Neural cell (in vitro differentiated cells): ENCODE results near the gene HTD2.

Source experiments
- EP300 ChIP-seq: fragments of 450-650 bp; conservative IDR thresholded peaks from 2 replicates; pipeline ENCODE4 v1.6.1; 2014; ENCODE audit warnings: antibody characterized with exemption, mild to moderate bottlenecking, moderate library complexity; ENCODE audit not compliant: poor library complexity, severe bottlenecking
- EZH2 ChIP-seq: fragments of 200-600, 300-800 bp; shearing (Covaris generic), sonication (generic); IDR thresholded peaks from 2 replicates; pipeline ENCODE4 v1.6.1; 2014; ENCODE audit warnings: antibody characterized with exemption, low read length, borderline replicate concordance, mild to moderate bottlenecking; ENCODE audit not compliant: insufficient read depth, poor library complexity, severe bottlenecking
- MXI1 ChIP-seq: fragments of 450-650 bp; conservative IDR thresholded peaks from 2 replicates; pipeline ENCODE4 v1.6.1; 2014; ENCODE audit warnings: antibody characterized with exemption, mild to moderate bottlenecking; ENCODE audit not compliant: poor library complexity, severe bottlenecking
- POLR2AphosphoS5 ChIP-seq: IDR thresholded peaks from 2 replicates; pipeline ENCODE4 v1.6.1; 2012
- RAD21 ChIP-seq: fragments of 450-650 bp; conservative IDR thresholded peaks from 2 replicates; pipeline ENCODE4 v1.6.1; 2014; ENCODE audit warnings: antibody characterized with exemption, mild to moderate bottlenecking, moderate library complexity
- SMC3 ChIP-seq: fragments of 450-650 bp; conservative IDR thresholded peaks from 2 replicates; pipeline ENCODE4 v1.6.1; 2014; ENCODE audit warnings: antibody characterized with exemption, mild to moderate bottlenecking, moderate library complexity; ENCODE audit not compliant: poor library complexity
- TAF1 ChIP-seq: IDR thresholded peaks from 2 replicates; pipeline ENCODE4 v1.6.1; 2012; ENCODE audit warnings: low read depth
- TF ChIP-seq, protein P1 (sequence below): fragments of 450-650 bp; IDR thresholded peaks from 2 replicates; pipeline ENCODE4 v1.5.1; 2014; ENCODE audit warnings: antibody characterized with exemption, mild to moderate bottlenecking, moderate library complexity; ENCODE audit not compliant: poor library complexity, severe bottlenecking
- TF ChIP-seq, protein P2 (sequence below): IDR thresholded peaks from 2 replicates; pipeline ENCODE4 v1.6.1; 2012; ENCODE audit warnings: borderline replicate concordance

DNA sequence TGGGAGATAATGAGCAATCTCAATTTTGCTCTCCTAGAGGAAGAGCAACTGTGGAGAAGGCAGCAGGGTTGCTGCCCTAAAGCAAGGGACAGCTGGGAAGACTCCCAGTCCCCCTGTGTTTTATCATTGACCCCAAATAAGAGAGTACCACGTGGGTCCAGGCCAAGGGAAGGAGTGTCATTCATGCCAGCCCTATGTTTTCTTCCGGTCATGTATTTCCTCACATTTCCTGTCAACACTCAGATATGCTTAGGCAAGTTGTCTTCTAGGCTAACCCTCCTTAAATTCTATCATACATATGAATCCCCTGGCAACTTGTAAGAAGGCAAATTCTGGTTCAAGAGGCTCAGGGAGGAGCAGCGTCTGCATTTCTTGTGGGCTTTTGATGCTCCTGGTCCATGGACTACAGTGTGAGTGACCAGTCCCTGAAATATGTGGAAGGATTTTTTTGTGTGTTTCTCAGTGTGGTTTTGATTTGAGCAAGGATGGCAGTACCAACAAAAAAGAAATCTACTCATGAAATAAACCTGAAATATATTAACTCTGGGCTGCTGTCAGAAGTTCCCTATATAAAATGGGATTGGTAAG lies 32.2 kb upstream of the HTD2 start:
- TF ChIP-seq, protein P1, sequence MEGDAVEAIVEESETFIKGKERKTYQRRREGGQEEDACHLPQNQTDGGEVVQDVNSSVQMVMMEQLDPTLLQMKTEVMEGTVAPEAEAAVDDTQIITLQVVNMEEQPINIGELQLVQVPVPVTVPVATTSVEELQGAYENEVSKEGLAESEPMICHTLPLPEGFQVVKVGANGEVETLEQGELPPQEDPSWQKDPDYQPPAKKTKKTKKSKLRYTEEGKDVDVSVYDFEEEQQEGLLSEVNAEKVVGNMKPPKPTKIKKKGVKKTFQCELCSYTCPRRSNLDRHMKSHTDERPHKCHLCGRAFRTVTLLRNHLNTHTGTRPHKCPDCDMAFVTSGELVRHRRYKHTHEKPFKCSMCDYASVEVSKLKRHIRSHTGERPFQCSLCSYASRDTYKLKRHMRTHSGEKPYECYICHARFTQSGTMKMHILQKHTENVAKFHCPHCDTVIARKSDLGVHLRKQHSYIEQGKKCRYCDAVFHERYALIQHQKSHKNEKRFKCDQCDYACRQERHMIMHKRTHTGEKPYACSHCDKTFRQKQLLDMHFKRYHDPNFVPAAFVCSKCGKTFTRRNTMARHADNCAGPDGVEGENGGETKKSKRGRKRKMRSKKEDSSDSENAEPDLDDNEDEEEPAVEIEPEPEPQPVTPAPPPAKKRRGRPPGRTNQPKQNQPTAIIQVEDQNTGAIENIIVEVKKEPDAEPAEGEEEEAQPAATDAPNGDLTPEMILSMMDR = no peak
- TF ChIP-seq TAF1 (no peak), MXI1 (no peak), RAD21 (no peak), EZH2 (no peak), EP300 (no peak), POLR2AphosphoS5 (no peak), SMC3 (no peak)
- TF ChIP-seq, protein P2, sequence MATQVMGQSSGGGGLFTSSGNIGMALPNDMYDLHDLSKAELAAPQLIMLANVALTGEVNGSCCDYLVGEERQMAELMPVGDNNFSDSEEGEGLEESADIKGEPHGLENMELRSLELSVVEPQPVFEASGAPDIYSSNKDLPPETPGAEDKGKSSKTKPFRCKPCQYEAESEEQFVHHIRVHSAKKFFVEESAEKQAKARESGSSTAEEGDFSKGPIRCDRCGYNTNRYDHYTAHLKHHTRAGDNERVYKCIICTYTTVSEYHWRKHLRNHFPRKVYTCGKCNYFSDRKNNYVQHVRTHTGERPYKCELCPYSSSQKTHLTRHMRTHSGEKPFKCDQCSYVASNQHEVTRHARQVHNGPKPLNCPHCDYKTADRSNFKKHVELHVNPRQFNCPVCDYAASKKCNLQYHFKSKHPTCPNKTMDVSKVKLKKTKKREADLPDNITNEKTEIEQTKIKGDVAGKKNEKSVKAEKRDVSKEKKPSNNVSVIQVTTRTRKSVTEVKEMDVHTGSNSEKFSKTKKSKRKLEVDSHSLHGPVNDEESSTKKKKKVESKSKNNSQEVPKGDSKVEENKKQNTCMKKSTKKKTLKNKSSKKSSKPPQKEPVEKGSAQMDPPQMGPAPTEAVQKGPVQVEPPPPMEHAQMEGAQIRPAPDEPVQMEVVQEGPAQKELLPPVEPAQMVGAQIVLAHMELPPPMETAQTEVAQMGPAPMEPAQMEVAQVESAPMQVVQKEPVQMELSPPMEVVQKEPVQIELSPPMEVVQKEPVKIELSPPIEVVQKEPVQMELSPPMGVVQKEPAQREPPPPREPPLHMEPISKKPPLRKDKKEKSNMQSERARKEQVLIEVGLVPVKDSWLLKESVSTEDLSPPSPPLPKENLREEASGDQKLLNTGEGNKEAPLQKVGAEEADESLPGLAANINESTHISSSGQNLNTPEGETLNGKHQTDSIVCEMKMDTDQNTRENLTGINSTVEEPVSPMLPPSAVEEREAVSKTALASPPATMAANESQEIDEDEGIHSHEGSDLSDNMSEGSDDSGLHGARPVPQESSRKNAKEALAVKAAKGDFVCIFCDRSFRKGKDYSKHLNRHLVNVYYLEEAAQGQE = no peak
